SIG-M5 treated with dmso at 0.1 percent for 504 hours (cell line): Measurements from ENCODE around the gene PROM2.

Source experiments
- DNase-seq: peaks from one replicate; lab custom pipeline; 2025; ENCODE audit not compliant: unreplicated experiment; lab: John Stamatoyannopoulos, UW

Gene PROM2

DNA sequence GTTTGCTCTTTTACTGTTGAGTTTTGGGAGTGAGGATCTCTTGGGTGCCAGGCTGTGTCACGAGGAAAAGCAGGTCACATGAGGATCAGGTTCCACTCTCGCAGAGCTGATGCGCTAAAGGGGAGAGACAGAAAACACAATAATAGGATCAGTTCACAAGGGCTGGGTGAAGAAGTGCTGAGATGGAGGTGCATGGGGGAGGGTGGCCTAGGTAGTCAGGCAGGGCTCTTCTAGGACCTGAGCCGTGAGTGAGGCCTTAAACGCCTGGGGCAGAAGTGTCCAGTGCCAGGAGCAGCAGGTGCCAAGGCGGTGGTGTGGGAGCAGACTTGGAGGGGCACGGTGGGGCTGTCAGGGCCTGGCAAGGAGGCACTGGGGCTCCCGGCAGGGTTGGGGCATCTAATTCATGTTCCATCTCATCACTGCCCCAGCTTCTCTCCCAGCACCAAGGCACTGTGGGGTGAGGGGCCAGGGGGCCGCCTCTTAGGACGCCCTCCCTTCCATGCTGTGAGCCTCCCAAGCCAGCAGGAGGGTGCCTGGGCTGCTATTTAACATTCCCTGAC lies 32.2 kb downstream of the PROM2 start:
- no peak for DNase-seq

DNA sequence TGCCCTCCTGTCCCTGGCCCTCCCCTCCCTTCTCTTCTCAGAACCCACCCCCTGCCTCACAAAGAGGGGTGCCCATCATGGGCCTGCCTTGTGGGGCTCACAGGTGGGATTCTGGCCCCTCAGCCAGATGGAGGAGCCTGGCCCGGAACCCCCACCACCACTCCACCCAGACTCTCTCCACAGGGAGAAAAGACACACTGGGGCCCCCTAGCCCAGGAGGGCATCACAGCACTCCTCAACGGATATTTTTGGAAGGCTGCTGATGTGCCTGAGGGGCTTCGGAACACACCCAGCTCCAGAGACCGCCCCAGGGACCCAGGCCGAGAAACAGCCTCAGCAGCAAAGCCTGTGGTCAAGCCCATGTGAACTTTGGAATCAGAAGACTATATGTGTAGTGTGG lies 32.8 kb downstream of the PROM2 start:
- no peak for DNase-seq

DNA sequence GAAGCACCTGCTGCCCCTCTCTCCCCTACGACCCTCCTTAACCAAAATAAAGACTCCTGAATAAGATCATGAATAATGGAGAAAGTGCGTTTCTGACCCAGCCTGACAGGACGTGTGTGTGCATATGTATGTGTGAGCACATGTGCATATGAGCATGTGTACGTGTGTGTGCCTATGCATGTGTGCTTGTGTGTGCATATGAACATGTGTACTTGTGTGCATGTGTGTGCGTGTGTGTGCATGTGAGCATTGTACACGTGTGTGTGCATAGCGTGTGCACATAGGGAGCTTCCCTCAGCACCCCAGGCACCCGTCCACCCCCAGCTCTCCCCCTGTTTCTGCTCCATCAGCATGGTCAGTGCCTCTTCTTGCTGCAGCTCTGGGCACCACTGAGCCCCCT lies 33.6 kb downstream of the PROM2 start:
- DNase-seq = no peak

GRCh38 chr2:95308426-95308990 lies 34.3 kb downstream of the PROM2 start:
- DNase-seq = no peak

GRCh38 chr2:95309599-95309998 lies 35.4 kb downstream of the PROM2 start:
- DNase-seq = no peak

DNA sequence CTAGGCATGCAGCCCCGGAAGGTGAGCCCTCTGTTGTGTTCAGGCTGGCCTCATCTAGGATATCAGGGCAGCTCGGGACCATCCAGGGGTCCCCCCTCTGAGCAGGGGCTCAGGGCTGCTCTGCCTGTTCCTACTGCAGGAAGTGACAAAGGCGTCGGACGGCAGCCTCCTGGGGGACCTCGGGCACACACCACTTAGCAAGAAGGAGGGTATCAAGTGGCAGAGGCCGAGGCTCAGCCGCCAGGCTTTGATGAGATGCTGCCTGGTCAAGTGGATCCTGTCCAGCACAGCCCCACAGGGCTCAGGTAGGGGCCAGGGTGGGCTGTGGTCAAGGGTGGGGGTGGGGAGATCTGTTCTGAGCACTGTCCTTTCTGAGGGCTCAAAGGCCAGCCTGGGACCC lies 36.0 kb downstream of the PROM2 start:
- no peak for DNase-seq

DNA sequence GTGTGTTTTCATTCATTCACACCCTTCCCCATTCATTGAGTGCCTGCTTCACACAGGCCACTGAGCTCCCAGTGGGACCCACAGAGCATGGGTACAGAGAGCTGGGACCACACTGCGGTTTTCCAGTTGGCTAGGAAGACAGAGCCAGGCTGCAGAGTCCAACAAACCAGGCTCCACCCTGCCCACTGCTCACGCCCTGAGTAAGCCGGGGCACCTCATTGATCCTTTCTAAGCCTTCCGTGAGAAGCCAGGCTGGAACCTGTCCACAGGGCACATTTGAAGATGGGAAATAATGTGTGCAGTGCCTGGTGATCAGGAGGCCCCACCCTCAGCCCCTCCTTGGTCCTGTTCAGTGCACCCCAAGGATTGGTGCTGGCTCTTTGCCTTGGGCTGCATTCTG lies 36.4 kb downstream of the PROM2 start:
- DNase-seq = no peak

DNA sequence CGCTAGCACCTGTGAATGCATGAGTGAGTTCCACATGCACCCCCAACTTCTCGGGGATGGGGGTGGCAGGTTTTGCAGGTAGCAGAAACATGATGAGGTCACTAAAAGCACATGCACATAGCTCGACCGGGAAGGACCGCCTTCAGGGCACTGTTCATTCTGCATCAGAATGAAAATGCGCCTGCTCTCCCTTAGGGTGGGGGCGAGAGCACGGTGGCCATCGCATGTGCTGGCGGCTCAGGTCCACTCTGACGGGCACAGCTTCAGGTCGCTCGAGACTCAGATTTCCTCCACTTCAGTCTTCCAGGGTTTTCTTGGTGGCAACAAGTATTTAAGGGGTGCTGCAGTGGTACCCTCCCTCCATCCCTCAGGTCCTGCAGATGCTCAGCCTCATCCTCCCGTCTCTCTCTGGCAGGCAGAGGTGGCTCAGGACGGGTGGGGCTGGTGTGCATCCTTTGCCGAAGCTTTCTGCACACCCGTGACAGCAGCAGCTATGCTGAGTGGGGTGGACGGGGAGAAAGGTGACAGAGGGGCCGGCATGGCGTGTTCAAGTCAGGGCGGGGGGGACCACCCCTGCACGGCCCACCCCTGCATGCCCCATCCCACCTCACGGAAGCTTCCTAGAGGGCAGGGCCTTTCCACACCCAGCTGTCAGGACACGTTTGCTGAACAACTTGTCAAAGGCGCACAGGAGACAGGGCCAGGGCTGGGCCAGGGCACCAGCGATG lies 37.7 kb downstream of the PROM2 start:
- no peak for DNase-seq

DNA sequence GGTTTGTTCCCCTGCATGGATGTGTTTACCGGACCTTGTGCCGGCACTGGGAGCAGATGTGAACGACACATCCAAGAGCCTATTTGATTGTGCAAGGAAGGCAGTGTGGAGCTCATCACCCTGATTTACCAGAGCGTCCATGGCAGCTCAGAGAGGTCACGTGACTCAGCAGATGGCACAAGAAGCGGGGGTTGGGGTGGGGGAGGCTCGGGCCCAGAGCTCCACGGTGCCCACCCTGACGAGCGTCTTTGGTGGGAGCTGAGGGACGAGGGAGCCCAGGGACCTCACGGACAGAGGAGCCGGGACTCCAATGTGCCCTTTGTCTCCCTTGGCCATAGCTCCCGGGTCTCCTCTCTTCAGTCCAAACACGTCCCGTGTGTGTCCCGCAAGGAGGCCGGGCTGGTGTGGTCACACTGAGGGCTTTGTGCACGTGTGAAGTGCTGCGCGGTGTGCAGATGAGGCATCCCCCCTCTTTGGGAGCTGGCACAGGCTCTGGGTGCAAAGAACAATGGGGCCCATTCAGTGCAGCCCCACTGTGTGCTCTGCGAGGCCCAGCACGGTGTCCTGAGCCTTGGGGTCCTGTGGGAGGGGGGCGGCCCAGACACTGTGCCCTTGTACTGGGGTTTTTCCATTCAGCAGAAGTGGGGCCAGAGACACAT lies 38.4 kb downstream of the PROM2 start:
- DNase-seq = no peak

- no peak for DNase-seq
These were observed 39.3 kb downstream of the PROM2 start for GRCh38 chr2:95313296-95314131.

DNA sequence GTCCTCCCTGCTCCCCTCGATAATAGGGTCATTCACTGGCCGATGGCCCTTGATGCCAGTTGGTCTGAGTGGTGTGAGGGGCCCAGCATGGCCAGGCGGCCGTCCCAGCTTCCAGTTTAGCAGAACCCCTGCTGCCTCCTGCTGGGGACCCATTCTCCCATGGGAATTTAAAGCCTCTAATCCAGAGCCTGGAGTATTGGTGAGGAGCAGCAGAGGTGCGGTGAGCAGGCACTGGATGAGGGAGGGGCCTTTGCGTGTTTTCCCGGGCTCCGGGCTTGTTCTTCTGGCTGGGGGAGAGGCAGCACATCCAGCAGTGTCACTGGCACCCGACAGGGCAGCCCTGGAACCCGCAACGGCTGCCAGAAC lies 40.3 kb downstream of the PROM2 start:
- DNase-seq = no peak

DNA sequence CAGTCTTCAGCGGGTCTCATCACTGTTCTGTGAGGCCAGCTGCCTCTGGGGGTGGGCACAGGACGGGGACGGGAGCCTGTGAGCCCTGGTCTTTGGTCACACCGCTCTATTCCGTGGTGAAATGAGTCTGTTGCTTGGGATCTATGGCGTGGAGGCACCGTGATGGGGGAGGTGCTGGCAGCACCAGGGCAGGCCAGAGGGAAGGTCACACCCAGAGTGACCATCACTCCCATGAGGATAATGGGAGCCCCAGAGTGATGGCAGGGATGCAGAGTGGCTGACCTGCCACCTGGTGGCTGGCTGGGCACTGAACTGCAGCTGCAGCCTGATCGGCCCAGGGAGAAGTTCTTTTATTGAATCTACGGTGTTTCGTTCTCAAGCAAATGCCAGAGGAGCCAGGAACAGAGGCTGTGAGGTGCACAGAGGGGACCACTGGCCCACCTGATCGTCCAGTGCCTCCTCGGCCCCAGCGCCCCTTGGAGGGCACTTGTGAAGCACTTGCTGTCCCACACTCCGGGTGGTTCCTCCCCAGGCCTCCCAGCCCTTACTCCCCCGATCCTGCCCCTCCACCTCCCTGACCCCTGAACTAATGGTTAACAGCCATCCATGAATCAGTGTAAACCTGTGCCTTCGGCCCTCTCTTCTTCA lies 40.8 kb downstream of the PROM2 start:
- DNase-seq = peak; percentile 17

DNA sequence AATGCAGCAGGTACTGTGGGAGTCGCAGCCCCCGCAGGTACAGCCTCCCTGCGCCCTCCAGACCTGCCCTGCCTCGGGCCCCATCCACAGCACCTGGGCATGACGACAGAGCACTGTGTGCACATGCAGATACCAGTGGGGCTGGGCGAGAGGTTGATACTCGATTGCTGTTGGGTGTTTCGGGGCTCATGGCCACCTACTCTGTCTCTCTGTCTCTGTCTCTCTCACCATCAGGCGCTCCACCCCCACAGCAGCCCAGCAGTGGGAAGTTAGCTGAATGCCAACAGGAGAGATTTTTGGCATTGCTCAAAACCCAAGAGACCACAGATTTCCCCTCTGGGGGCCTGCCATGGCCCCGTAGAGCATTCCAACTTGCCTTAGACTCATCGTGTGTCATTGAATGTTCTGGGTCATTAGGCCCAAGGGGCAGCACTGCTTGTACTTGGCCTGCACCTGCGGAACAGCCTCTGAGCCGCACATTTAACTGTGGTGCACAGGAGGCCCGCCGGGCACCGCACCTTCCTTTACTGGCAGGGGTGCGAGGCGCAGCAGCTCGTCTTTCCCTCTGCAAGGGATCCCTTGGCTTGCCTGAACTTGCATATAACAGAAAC lies 41.7 kb downstream of the PROM2 start:
- DNase-seq = no peak

GRCh38 chr2:95316466-95317122 lies 42.3 kb downstream of the PROM2 start:
- no peak for DNase-seq

DNA sequence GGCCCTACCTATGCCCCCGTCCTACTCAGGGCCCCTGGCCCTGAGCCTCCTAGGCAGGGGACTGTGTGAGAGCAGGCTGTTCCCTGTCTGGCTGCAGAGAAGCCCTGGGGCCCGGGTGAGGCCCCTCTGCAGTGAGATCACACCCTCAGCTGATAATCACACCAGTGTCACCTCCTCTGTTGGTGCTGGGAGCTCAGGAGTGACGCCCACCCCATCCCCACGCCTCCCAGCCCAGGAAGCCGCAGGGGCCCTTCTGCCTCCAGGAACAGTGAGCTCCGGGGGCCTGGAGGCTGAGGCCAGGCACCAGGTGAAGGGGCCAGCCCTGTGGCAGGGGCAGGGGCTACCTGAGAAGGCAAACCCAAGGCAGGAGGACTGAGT lies 42.9 kb downstream of the PROM2 start:
- DNase-seq = no peak

- DNase-seq = no peak
These were observed 43.6 kb downstream of the PROM2 start for GRCh38 chr2:95317665-95318425.

GRCh38 chr2:95318431-95319220 lies 44.4 kb downstream of the PROM2 start:
- DNase-seq = no peak
